Measurements from ENCODE around the gene CARD11.

Gene CARD11

GRCh38 chr7:2979951-2980350, 63.7 kb downstream of the CARD11 start:
- no peak for DNase-seq

- no peak for DNase-seq
Observed at GRCh38 chr7:2979201-2979631, 64.5 kb downstream of the CARD11 start.

- no peak for DNase-seq
Observed at GRCh38 chr7:2978408-2978807, 65.3 kb downstream of the CARD11 start.

GRCh38 chr7:2975821-2976371, 67.8 kb downstream of the CARD11 start:
- DNase-seq: no peak

- DNase-seq: no peak
Observed at GRCh38 chr7:2974093-2974819, 69.4 kb downstream of the CARD11 start.

GRCh38 chr7:2972835-2973161, 70.9 kb downstream of the CARD11 start:
- no peak for DNase-seq

- no peak for DNase-seq
Observed at GRCh38 chr7:2971914-2972834, 71.5 kb downstream of the CARD11 start.

- DNase-seq: no peak
Observed at GRCh38 chr7:2970861-2971260, 72.8 kb downstream of the CARD11 start.

- DNase-seq: no peak
Observed at GRCh38 chr7:2970307-2970664, 73.4 kb downstream of the CARD11 start.

- no peak for DNase-seq
Observed at GRCh38 chr7:2969398-2970306, 74.0 kb downstream of the CARD11 start.

GRCh38 chr7:2968616-2969397, 74.9 kb downstream of the CARD11 start:
- DNase-seq: no peak

GRCh38 chr7:2968176-2968575, 75.5 kb downstream of the CARD11 start:
- no peak for DNase-seq

- DNase-seq: no peak
Observed at GRCh38 chr7:2967705-2968104, 76.0 kb downstream of the CARD11 start.

- no peak for DNase-seq
Observed at GRCh38 chr7:2967253-2967652, 76.4 kb downstream of the CARD11 start.

- DNase-seq: no peak
Observed at GRCh38 chr7:2966466-2967078, 77.1 kb downstream of the CARD11 start.

GRCh38 chr7:2965745-2966270, 77.9 kb downstream of the CARD11 start:
- no peak for DNase-seq

GRCh38 chr7:2965301-2965700, 78.4 kb downstream of the CARD11 start:
- no peak for DNase-seq

- no peak for DNase-seq
Observed at GRCh38 chr7:2964208-2964607, 79.5 kb downstream of the CARD11 start.

- peak; percentile 72 for DNase-seq
Observed at GRCh38 chr7:2962865-2963264, 80.8 kb downstream of the CARD11 start.

GRCh38 chr7:2959828-2960599, 83.7 kb downstream of the CARD11 start:
- no peak for DNase-seq
